H9 (cell line): ENCODE results near the gene PIP5KL1. TPM values are rescaled to one million over a fixed set of nuclear protein-coding genes. Genes with fewer than 3 reads are reported as not detected.

Experiments
- DNase-seq: peaks from one replicate; pipeline ENCODE4 v3.0.0-alpha.2; 2017
- H2AFZ ChIP-seq: one replicate; pipeline ENCODE4 v1.6.1; 2013; ENCODE audit warnings: mild to moderate bottlenecking, low read length, control low read depth, moderate library complexity
- H2AK5ac ChIP-seq: 2 replicates; pipeline ENCODE4 v1.6.1; 2013; ENCODE audit warnings: low read length, control low read depth, mixed read lengths; ENCODE audit not compliant: insufficient read length
- H2BK120ac ChIP-seq: one replicate; pipeline ENCODE4 v1.6.1; 2013; ENCODE audit warnings: low read depth, mild to moderate bottlenecking, low read length, control low read depth, inconsistent platforms; ENCODE audit not compliant: poor library complexity, severe bottlenecking
- H2BK12ac ChIP-seq: 2 replicates; pipeline ENCODE4 v1.6.1; 2013; ENCODE audit warnings: low read length, control low read depth, mixed read lengths, low read depth; ENCODE audit not compliant: insufficient read length
- H2BK15ac ChIP-seq: 2 replicates; pipeline ENCODE4 v1.6.1; 2013; ENCODE audit warnings: low read depth, low read length, control low read depth
- H2BK20ac ChIP-seq: one replicate; pipeline ENCODE4 v1.6.1; 2013; ENCODE audit warnings: low read depth, mild to moderate bottlenecking, low read length, control low read depth, inconsistent platforms; ENCODE audit not compliant: poor library complexity, severe bottlenecking
- H2BK5ac ChIP-seq: 2 replicates; pipeline ENCODE4 v1.6.1; 2013; ENCODE audit warnings: low read length, control low read depth, mixed read lengths; ENCODE audit not compliant: insufficient read length
- H3K14ac ChIP-seq: 2 replicates; pipeline ENCODE4 v1.6.1; 2013; ENCODE audit warnings: low read length, control low read depth; ENCODE audit not compliant: insufficient read depth
- H3K18ac ChIP-seq: 2 replicates; pipeline ENCODE4 v1.6.1; 2013; ENCODE audit warnings: low read depth, mild to moderate bottlenecking, mixed read lengths, low read length, control low read depth; ENCODE audit not compliant: insufficient read length
- H3K23ac ChIP-seq: 2 replicates; pipeline ENCODE4 v1.6.1; 2013; ENCODE audit warnings: low read length, control low read depth, mixed read lengths, low read depth; ENCODE audit not compliant: insufficient read length
- H3K23me2 ChIP-seq: 2 replicates; pipeline ENCODE4 v1.6.1; 2013; ENCODE audit warnings: low read depth, mild to moderate bottlenecking, mixed read lengths, low read length, control low read depth; ENCODE audit not compliant: insufficient read length, poor library complexity, severe bottlenecking
- H3K27ac ChIP-seq: 2 replicates; pipeline ENCODE4 v1.5.1; 2013; ENCODE audit warnings: low read length, control low read depth, mixed read lengths, low read depth; ENCODE audit not compliant: insufficient read length
- H3K27me3 ChIP-seq: 2 replicates; pipeline ENCODE4 v1.6.1; 2013; ENCODE audit warnings: low read length, control low read depth, inconsistent platforms; ENCODE audit not compliant: insufficient read depth
- H3K4ac ChIP-seq: 2 replicates; pipeline ENCODE4 v1.6.1; 2013; ENCODE audit warnings: low read depth, mild to moderate bottlenecking, control low read depth, inconsistent platforms, low read length, moderate library complexity
- H3K4me1 ChIP-seq: 2 replicates; pipeline ENCODE4 v1.6.1; 2013; ENCODE audit warnings: low read length, control low read depth, inconsistent platforms; ENCODE audit not compliant: insufficient read depth
- H3K4me2 ChIP-seq: 2 replicates; pipeline ENCODE4 v1.6.1; 2013; ENCODE audit warnings: low read length, control low read depth, mixed read lengths; ENCODE audit not compliant: insufficient read length, insufficient read depth
- H3K56ac ChIP-seq: 2 replicates; pipeline ENCODE4 v1.6.1; 2013; ENCODE audit warnings: low read depth, mild to moderate bottlenecking, mixed read lengths, low read length, control low read depth; ENCODE audit not compliant: insufficient read length
- H3K79me1 ChIP-seq: 2 replicates; pipeline ENCODE4 v1.6.1; 2013; ENCODE audit warnings: low read depth, mild to moderate bottlenecking, moderate library complexity, low read length, control low read depth, inconsistent platforms; ENCODE audit not compliant: insufficient read depth, poor library complexity, severe bottlenecking
- H3K79me2 ChIP-seq: 2 replicates; pipeline ENCODE4 v1.6.1; 2013; ENCODE audit warnings: low read length, control low read depth, inconsistent platforms; ENCODE audit not compliant: insufficient read depth
- H3K9ac ChIP-seq: 2 replicates; pipeline ENCODE4 v1.6.1; 2013; ENCODE audit warnings: low read length, control low read depth, mixed read lengths; ENCODE audit not compliant: insufficient read length; ENCODE audit errors: extremely low read depth
- H3K9me3 ChIP-seq: one replicate; pipeline ENCODE4 v1.6.1; 2013; ENCODE audit warnings: low read depth, low read length, inconsistent platforms; ENCODE audit not compliant: control insufficient read depth
- H3T11ph ChIP-seq: one replicate; pipeline ENCODE4 v1.6.1; 2013; ENCODE audit warnings: mild to moderate bottlenecking, low read length, control low read depth, inconsistent platforms
- H4K20me1 ChIP-seq: one replicate; pipeline ENCODE4 v1.6.1; 2013; ENCODE audit not compliant: control insufficient read depth, insufficient read length, insufficient read depth
- H4K5ac ChIP-seq: 2 replicates; pipeline ENCODE4 v1.6.1; 2013; ENCODE audit warnings: low read depth, mild to moderate bottlenecking, mixed read lengths, low read length, control low read depth; ENCODE audit not compliant: insufficient read length
- H4K8ac ChIP-seq: replicated peaks from 2 replicates; pipeline ENCODE4 v1.6.1; 2013; ENCODE audit warnings: low read length, control low read depth, mixed read lengths, low read depth; ENCODE audit not compliant: insufficient read length
- H4K91ac ChIP-seq: 2 replicates; pipeline ENCODE4 v1.6.1; 2013; ENCODE audit warnings: low read depth, mild to moderate bottlenecking, moderate library complexity, mixed read lengths, low read length, control low read depth; ENCODE audit not compliant: insufficient read length
- H3K27ac Mint-ChIP-seq, 3 experiments: 2 replicates in 2 of 3; 3 replicates in 1 of 3; pipeline ENCODE4 v1.8.0; 2020 to 2021; ENCODE audit warnings: mixed read lengths in 3 of 3, mild to moderate bottlenecking in 1 of 3, moderate library complexity in 1 of 3
- H3K27me3 Mint-ChIP-seq: 2 replicates; pipeline ENCODE4 v1.8.0; 2021; ENCODE audit warnings: low read depth, mild to moderate bottlenecking, moderate library complexity, mixed read lengths
- H3K36me3 Mint-ChIP-seq, 3 experiments: 2 replicates in 2 of 3; 3 replicates in 1 of 3; pipeline ENCODE4 v1.8.0; 2020 to 2021; ENCODE audit warnings: low read depth in 3 of 3, mixed read lengths in 3 of 3; ENCODE audit not compliant: insufficient read depth in 1 of 3
- H3K4me1 Mint-ChIP-seq, 2 experiments: 2 replicates each; pipeline ENCODE4 v1.8.0; 2020; ENCODE audit warnings: mixed read lengths in 2 of 2
- H3K4me3 Mint-ChIP-seq, 2 experiments: 2 replicates in 1 of 2; 3 replicates in 1 of 2; pipeline ENCODE4 v1.8.0; 2020 to 2021; ENCODE audit warnings: mild to moderate bottlenecking in 2 of 2, mixed read lengths in 2 of 2, moderate library complexity in 1 of 2
- H3K9me3 Mint-ChIP-seq, 2 experiments: 2 replicates in 1 of 2; 3 replicates in 1 of 2; pipeline ENCODE4 v1.8.0; 2020; ENCODE audit warnings: mild to moderate bottlenecking in 2 of 2, mixed read lengths in 2 of 2, moderate library complexity in 1 of 2
- WGBS: extraction: QIAGEN DNeasy Blood & Tissue Kit; methylation state at CpG from one replicate; pipeline ENCODE4 v1.1.7; 2013; ENCODE audit warnings: missing lambda C conversion rate, low lambda C conversion rate, mixed read lengths; ENCODE audit not compliant: insufficient read length; ENCODE audit errors: extremely low coverage; 5-methylcytosine and 5-hydroxymethylcytosine counted together
- total RNA-seq: library from RNA; stranded (reverse); gene quantifications from 2 replicates; pipeline ENCODE4 v1.2.1, GENCODE V29; 2021
- TF ChIP-seq, protein P1 (sequence below): fragments of 200-600 bp; sonication (generic); conservative IDR thresholded peaks from 3 replicates; pipeline ENCODE4 v1.8.0; 2021; ENCODE audit warnings: antibody characterized with exemption, mild to moderate bottlenecking

Gene PIP5KL1
- total RNA-seq, 1 experiment from 2014 or later, result 11.6 TPM

DNA sequence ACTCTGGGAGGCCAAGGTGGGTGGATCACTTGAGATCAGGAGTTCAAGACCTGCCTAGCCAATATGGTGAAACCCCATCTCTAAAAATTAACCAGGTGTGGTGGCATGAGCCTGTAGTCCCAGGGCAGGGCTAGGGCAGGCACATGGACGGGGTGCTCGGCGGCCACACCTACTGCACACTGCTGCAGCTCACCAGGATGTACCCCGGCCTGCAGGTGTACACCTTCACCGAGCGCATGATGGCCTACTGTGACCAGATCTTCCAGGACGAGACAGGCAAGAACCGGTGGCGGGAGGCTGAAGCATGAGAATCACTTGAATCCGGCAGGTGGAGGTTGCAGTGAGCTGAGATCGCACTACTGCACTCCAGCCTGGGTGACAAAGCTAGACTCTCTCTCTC, 16.9 kb downstream of the PIP5KL1 start:
- Histone ChIP-seq H4K91ac (no peak overlapping the region), H3K4me2 (no peak overlapping the region), H3K4me1 (peaks cover 2% of the 10 kb centered on the region; the same call in 1 of the 2 replicates), H2BK120ac (no peak overlapping the region), H4K5ac (no peak overlapping the region), H3K79me2 (no peaks in the 10 kb centered on the region), H3K79me1 (no peaks in the 10 kb centered on the region), H3T11ph (no peak overlapping the region), H2BK5ac (no peak overlapping the region), H2BK20ac (no peak overlapping the region), H3K23ac (no peak overlapping the region), H2BK12ac (no peak overlapping the region), H3K9ac (no peak overlapping the region), H3K27ac (no peak overlapping the region), H4K20me1 (peaks cover 2% of the 10 kb centered on the region), H3K23me2 (peaks cover 5% of the 10 kb centered on the region), H2BK15ac (no peak overlapping the region), H3K27me3 (peaks cover 2% of the 10 kb centered on the region; the same call in 1 of the 2 replicates), H2AK5ac (no peak overlapping the region), H3K9me3 (no peaks in the 10 kb centered on the region), H3K14ac (no peak overlapping the region), H3K56ac (no peak overlapping the region), H3K4ac (no peak overlapping the region), H4K8ac (no peak overlapping the region), H2AFZ (no peak overlapping the region), H3K18ac (no peak overlapping the region)
- DNase-seq, result no peak
- H3K36me3 Mint-ChIP-seq, result peaks cover 9 to 19% (median 9%) of the 10 kb centered on the region in 3 experiments
- H3K27ac Mint-ChIP-seq, result no peak overlapping the region
- TF ChIP-seq, protein P1, sequence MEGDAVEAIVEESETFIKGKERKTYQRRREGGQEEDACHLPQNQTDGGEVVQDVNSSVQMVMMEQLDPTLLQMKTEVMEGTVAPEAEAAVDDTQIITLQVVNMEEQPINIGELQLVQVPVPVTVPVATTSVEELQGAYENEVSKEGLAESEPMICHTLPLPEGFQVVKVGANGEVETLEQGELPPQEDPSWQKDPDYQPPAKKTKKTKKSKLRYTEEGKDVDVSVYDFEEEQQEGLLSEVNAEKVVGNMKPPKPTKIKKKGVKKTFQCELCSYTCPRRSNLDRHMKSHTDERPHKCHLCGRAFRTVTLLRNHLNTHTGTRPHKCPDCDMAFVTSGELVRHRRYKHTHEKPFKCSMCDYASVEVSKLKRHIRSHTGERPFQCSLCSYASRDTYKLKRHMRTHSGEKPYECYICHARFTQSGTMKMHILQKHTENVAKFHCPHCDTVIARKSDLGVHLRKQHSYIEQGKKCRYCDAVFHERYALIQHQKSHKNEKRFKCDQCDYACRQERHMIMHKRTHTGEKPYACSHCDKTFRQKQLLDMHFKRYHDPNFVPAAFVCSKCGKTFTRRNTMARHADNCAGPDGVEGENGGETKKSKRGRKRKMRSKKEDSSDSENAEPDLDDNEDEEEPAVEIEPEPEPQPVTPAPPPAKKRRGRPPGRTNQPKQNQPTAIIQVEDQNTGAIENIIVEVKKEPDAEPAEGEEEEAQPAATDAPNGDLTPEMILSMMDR, result no peak
- H3K9me3 Mint-ChIP-seq, result no peaks in the 10 kb centered on the region
- no peak overlapping the region for H3K4me3 Mint-ChIP-seq
- no CpG with 5 or more reads among the region's 11 CpGs for WGBS
- H3K4me1 Mint-ChIP-seq, result peaks cover 15 to 17% of the 10 kb centered on the region in 2 experiments
- peaks cover 11% of the 10 kb centered on the region for H3K27me3 Mint-ChIP-seq
